OCI-LY3 (cell line): ENCODE results near the gene UNCX.

Experiments
- H2AFZ ChIP-seq: fragments of 200-600, 300-600 bp; shearing (Covaris generic); 2 replicates; pipeline ENCODE4 v1.6.0; 2014; ENCODE audit warnings: antibody characterized with exemption, low read depth, low read length
- H3K27ac ChIP-seq: fragments of 200-600, 300-600 bp; sonication (generic); 2 replicates; pipeline ENCODE4 v1.5.1; 2014; ENCODE audit warnings: mild to moderate bottlenecking, low read length, moderate library complexity, mixed read lengths
- H3K27me3 ChIP-seq: fragments of 200-600, 300-600 bp; sonication (generic); 2 replicates; pipeline ENCODE4 v1.6.1; 2014; ENCODE audit warnings: low read depth, low read length, mixed read lengths
- H3K36me3 ChIP-seq: fragments of 200-600, 300-600 bp; sonication (generic); replicated peaks from 2 replicates; pipeline ENCODE3; 2014; ENCODE audit warnings: low read depth, low read length, mixed read lengths
- H3K4me1 ChIP-seq: fragments of 300-600, 200-600 bp; sonication (generic); 2 replicates; pipeline ENCODE4 v1.6.1; 2014; ENCODE audit warnings: low read length, mixed read lengths
- H3K4me2 ChIP-seq: fragments of 200-600, 300-600 bp; sonication (generic); 2 replicates; pipeline ENCODE4 v1.6.1; 2014; ENCODE audit warnings: low read length, mixed read lengths
- H3K4me3 ChIP-seq: fragments of 300-600, 200-600 bp; sonication (generic); 2 replicates; pipeline ENCODE4 v1.5.1; 2014; ENCODE audit warnings: antibody characterized with exemption, mild to moderate bottlenecking, low read length, moderate library complexity
- H3K79me2 ChIP-seq: fragments of 300-600, 200-600 bp; shearing (Covaris generic); 2 replicates; pipeline ENCODE4 v1.6.1; 2014; ENCODE audit warnings: mild to moderate bottlenecking, low read length, mixed read lengths
- H3K9ac ChIP-seq: fragments of 300-600, 200-600 bp; shearing (Covaris generic); 2 replicates; pipeline ENCODE4 v1.6.0; 2014; ENCODE audit warnings: mild to moderate bottlenecking, low read length, moderate library complexity
- H3K9me3 ChIP-seq: fragments of 200-600, 300-600 bp; shearing (Covaris generic); 2 replicates; pipeline ENCODE4 v1.6.1; 2014; ENCODE audit warnings: low read length, mixed read lengths; ENCODE audit not compliant: insufficient read depth
- H4K20me1 ChIP-seq: fragments of 200-600, 300-600 bp; sonication (generic); 2 replicates; pipeline ENCODE4 v1.6.1; 2016; ENCODE audit warnings: low read length, mixed read lengths; ENCODE audit not compliant: insufficient read depth
- CTCF ChIP-seq: fragments of 200-600, 300-600 bp; sonication (generic); IDR thresholded peaks from 2 replicates; pipeline ENCODE4 v1.5.1; 2014; ENCODE audit warnings: antibody characterized with exemption, low read length, low read depth
- EZH2phosphoT487 ChIP-seq: fragments of 200-600 bp; shearing (Covaris generic); IDR thresholded peaks from 2 replicates; pipeline ENCODE4 v1.6.1; 2018; ENCODE audit warnings: antibody characterized with exemption, mixed run types, low read depth

UNCX gene

GRCh38 chr7:1242256-1242605, 9.6 kb downstream of the UNCX start:
- TF ChIP-seq EZH2phosphoT487: no peak
- TF ChIP-seq CTCF: no peak
- no peaks in the 10 kb centered on the region for H3K4me1 ChIP-seq
- H4K20me1 ChIP-seq: no peaks in the 10 kb centered on the region
- no peak overlapping the region for H3K27ac ChIP-seq
- H3K79me2 ChIP-seq: no peaks in the 10 kb centered on the region
- no peak overlapping the region for H3K4me3 ChIP-seq
- no peak overlapping the region for H3K9ac ChIP-seq
- H2AFZ ChIP-seq: no peak overlapping the region
- no peaks in the 10 kb centered on the region for H3K27me3 ChIP-seq
- no peak overlapping the region for H3K4me2 ChIP-seq
- H3K36me3 ChIP-seq: no peaks in the 10 kb centered on the region
- no peaks in the 10 kb centered on the region for H3K9me3 ChIP-seq

- no peaks in the 10 kb centered on the region for H3K4me1 ChIP-seq
- no peaks in the 10 kb centered on the region for H3K9me3 ChIP-seq
- H4K20me1 ChIP-seq: no peaks in the 10 kb centered on the region
- TF ChIP-seq EZH2phosphoT487: no peak
- no peak for TF ChIP-seq CTCF
- H3K4me3 ChIP-seq: no peak overlapping the region
- no peaks in the 10 kb centered on the region for H3K36me3 ChIP-seq
- H3K27ac ChIP-seq: no peak overlapping the region
- no peaks in the 10 kb centered on the region for H3K79me2 ChIP-seq
- H2AFZ ChIP-seq: no peak overlapping the region
- no peak overlapping the region for H3K4me2 ChIP-seq
- H3K9ac ChIP-seq: no peak overlapping the region
- H3K27me3 ChIP-seq: no peaks in the 10 kb centered on the region
Observed at GRCh38 chr7:1242606-1243289, 10.1 kb downstream of the UNCX start.

- H3K4me3 ChIP-seq: no peak overlapping the region
- H3K9ac ChIP-seq: no peak overlapping the region
- no peaks in the 10 kb centered on the region for H3K79me2 ChIP-seq
- no peak overlapping the region for H3K27ac ChIP-seq
- H4K20me1 ChIP-seq: no peaks in the 10 kb centered on the region
- H2AFZ ChIP-seq: no peak overlapping the region
- H3K27me3 ChIP-seq: no peaks in the 10 kb centered on the region
- H3K4me1 ChIP-seq: no peaks in the 10 kb centered on the region
- no peaks in the 10 kb centered on the region for H3K36me3 ChIP-seq
- TF ChIP-seq CTCF (no peak), EZH2phosphoT487 (no peak)
- H3K4me2 ChIP-seq: no peak overlapping the region
- H3K9me3 ChIP-seq: no peaks in the 10 kb centered on the region
Observed at GRCh38 chr7:1243290-1243963, 10.8 kb downstream of the UNCX start.

GRCh38 chr7:1243964-1244416, 11.3 kb downstream of the UNCX start:
- no peaks in the 10 kb centered on the region for H3K36me3 ChIP-seq
- no peak overlapping the region for H3K9ac ChIP-seq
- H3K4me1 ChIP-seq: no peaks in the 10 kb centered on the region
- no peak overlapping the region for H3K4me3 ChIP-seq
- no peak overlapping the region for H2AFZ ChIP-seq
- H3K27ac ChIP-seq: no peak overlapping the region
- no peak overlapping the region for H3K4me2 ChIP-seq
- H3K79me2 ChIP-seq: no peaks in the 10 kb centered on the region
- no peaks in the 10 kb centered on the region for H4K20me1 ChIP-seq
- TF ChIP-seq CTCF: no peak
- no peak for TF ChIP-seq EZH2phosphoT487
- H3K27me3 ChIP-seq: no peaks in the 10 kb centered on the region
- H3K9me3 ChIP-seq: no peaks in the 10 kb centered on the region
